RWPE2 (cell line): ENCODE measurements around the gene ODAD2.
"Not testable (repeated sequence)": the region's sequence is repeated elsewhere in the genome, so short reads cannot be mapped to it uniquely, and the experiment has no call there.

ENCODE experiments used
- ATAC-seq: fragments of 200-7000 bp; cut with Tn5 transposase; 3 replicates; pipeline ENCODE4 v1.9.1; 2021; ENCODE audit warnings: low read depth
- DNase-seq: peaks from one replicate; pipeline ENCODE4 v3.0.0-alpha.2; 2020; ENCODE audit warnings: low spot score
- H3K27ac ChIP-seq: fragments of 450-650 bp; 2 replicates; pipeline ENCODE4 v1.5.1; 2017; ENCODE audit warnings: mild to moderate bottlenecking; ENCODE audit not compliant: poor library complexity, severe bottlenecking
- H3K27me3 ChIP-seq: fragments of 250-450 bp; sonication (Bioruptor Pico); 2 replicates; pipeline ENCODE4 v1.5.1; 2021; ENCODE audit warnings: mild to moderate bottlenecking, moderate library complexity; ENCODE audit not compliant: insufficient read depth, poor library complexity, severe bottlenecking
- H3K36me3 ChIP-seq: fragments of 250-450 bp; sonication (Bioruptor Pico); 2 replicates; pipeline ENCODE4 v1.5.1; 2020; ENCODE audit warnings: low read depth, mild to moderate bottlenecking, moderate library complexity
- H3K4me1 ChIP-seq: fragments of 250-450 bp; sonication (Bioruptor Pico); 2 replicates; pipeline ENCODE4 v1.5.1; 2021; ENCODE audit warnings: mild to moderate bottlenecking, moderate library complexity; ENCODE audit not compliant: insufficient read depth, poor library complexity, severe bottlenecking
- H3K4me3 ChIP-seq: fragments of 250-450 bp; sonication (Bioruptor Pico); 2 replicates; pipeline ENCODE4 v1.5.1; 2021; ENCODE audit warnings: mild to moderate bottlenecking, moderate library complexity; ENCODE audit not compliant: severe bottlenecking
- H3K9me3 ChIP-seq: fragments of 250-450 bp; sonication (Bioruptor Pico); 2 replicates; pipeline ENCODE4 v1.5.1; 2021; ENCODE audit warnings: mild to moderate bottlenecking, moderate library complexity; ENCODE audit not compliant: severe bottlenecking
- TF ChIP-seq, protein P1 (sequence below): fragments of 450-650 bp; IDR thresholded peaks from one replicate; pipeline ENCODE4 v1.5.1; 2017; ENCODE audit warnings: mild to moderate bottlenecking, moderate library complexity; ENCODE audit not compliant: poor library complexity, severe bottlenecking

The ODAD2 gene

DNA sequence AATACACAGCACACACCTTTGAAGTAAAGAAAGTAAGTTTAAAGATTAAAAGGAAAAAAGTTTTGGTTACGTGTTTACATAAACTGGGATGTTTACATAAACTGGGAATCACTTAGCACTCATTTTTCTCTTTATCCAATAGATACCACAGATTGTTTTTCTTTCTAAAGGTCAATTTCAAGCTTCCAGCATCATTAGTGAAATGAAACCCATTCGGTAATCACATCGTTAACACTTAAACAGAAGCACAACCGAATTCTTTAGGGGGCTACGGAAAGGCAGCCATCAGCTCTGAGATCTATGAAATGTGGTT lies 1.1 kb downstream of the ODAD2 start:
- Histone ChIP-seq H3K27ac (no peak overlapping the region), H3K36me3 (0 out of 2 replicates have a peak, but pooled peaks cover 2% of the 10 kb centered on the region), H3K9me3 (no peaks in the 10 kb centered on the region), H3K4me1 (no peaks in the 10 kb centered on the region), H3K27me3 (no peaks in the 10 kb centered on the region), H3K4me3 (peak overlapping the region; percentile 90)
- TF ChIP-seq, protein P1, sequence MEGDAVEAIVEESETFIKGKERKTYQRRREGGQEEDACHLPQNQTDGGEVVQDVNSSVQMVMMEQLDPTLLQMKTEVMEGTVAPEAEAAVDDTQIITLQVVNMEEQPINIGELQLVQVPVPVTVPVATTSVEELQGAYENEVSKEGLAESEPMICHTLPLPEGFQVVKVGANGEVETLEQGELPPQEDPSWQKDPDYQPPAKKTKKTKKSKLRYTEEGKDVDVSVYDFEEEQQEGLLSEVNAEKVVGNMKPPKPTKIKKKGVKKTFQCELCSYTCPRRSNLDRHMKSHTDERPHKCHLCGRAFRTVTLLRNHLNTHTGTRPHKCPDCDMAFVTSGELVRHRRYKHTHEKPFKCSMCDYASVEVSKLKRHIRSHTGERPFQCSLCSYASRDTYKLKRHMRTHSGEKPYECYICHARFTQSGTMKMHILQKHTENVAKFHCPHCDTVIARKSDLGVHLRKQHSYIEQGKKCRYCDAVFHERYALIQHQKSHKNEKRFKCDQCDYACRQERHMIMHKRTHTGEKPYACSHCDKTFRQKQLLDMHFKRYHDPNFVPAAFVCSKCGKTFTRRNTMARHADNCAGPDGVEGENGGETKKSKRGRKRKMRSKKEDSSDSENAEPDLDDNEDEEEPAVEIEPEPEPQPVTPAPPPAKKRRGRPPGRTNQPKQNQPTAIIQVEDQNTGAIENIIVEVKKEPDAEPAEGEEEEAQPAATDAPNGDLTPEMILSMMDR = no peak
- ATAC-seq = no peak
- DNase-seq = no peak

DNA sequence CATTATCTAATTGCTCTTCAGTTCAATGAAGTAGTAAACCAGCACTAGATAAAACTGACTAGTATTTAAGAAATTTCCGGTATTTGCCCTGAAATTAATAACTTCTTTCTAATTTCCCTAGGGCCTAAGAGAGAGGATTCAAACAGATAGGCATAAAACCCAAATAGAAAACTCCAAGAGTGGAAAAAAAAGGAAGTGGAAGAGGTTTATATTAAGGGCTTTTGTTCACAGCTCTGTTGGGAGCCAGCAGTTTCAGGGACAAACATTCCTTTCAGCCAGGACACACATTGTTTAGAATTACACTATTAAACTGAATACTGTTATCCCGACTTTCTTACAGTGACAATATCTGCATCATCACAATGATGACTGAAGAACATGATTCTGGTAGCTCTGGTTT lies 3.6 kb downstream of the ODAD2 start:
- Histone ChIP-seq H3K27ac (no peak overlapping the region), H3K4me1 (no peaks in the 10 kb centered on the region), H3K36me3 (0 out of 2 replicates have a peak, but pooled peaks cover 2% of the 10 kb centered on the region), H3K4me3 (no peak overlapping the region), H3K9me3 (no peaks in the 10 kb centered on the region), H3K27me3 (no peaks in the 10 kb centered on the region)
- TF ChIP-seq, protein P1 = no peak
- ATAC-seq (no peak), DNase-seq (no peak)

DNA sequence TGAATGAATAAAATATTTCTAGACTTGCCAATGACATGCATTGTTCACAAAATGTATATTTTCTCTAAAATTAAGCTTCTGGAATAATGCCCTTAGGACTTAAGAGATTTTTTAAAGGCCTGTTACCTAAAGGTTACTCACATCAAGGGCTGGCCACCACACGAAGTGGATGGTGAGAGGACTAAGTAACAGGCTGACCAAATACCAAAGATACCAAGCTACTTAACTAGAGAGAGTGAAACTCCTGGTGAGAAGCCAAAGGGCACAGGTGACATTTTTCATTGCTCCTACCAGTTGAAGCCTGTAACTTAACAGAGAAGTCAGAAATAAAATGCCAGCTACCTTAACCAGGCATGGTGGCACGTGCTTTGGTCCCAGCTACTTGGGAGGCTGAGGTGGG lies 9.5 kb downstream of the ODAD2 start:
- not testable (repeated sequence) for ATAC-seq, H3K36me3 ChIP-seq, H3K27me3 ChIP-seq, H3K4me1 ChIP-seq, H3K4me3 ChIP-seq, DNase-seq, H3K27ac ChIP-seq, H3K9me3 ChIP-seq

DNA sequence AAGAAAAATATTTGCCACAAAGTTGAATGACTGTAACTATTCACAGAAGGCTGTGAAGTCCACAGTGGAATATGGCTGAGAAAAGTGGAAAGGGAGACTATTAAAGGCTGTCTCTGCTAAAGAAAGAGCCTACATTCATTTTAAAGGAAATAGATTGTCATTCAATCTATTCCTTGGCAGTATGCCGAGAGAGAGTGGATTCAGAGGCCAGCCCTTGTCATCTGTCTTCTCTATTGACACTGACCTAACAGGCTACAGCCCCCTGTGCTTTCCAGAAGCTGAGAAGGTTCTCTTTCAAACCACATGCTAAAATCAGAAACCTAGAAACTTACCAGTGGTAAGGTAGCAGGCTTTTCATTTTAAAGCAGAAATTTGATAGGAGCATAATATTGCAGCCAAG lies 12.1 kb downstream of the ODAD2 start:
- no peaks in the 10 kb centered on the region for H3K27me3 ChIP-seq
- H3K4me3 ChIP-seq = no peak overlapping the region
- DNase-seq = no peak
- no peaks in the 10 kb centered on the region for H3K36me3 ChIP-seq
- TF ChIP-seq, protein P1 = no peak
- no peak overlapping the region for H3K27ac ChIP-seq
- H3K9me3 ChIP-seq = no peaks in the 10 kb centered on the region
- ATAC-seq = no peak
- H3K4me1 ChIP-seq = no peaks in the 10 kb centered on the region

DNA sequence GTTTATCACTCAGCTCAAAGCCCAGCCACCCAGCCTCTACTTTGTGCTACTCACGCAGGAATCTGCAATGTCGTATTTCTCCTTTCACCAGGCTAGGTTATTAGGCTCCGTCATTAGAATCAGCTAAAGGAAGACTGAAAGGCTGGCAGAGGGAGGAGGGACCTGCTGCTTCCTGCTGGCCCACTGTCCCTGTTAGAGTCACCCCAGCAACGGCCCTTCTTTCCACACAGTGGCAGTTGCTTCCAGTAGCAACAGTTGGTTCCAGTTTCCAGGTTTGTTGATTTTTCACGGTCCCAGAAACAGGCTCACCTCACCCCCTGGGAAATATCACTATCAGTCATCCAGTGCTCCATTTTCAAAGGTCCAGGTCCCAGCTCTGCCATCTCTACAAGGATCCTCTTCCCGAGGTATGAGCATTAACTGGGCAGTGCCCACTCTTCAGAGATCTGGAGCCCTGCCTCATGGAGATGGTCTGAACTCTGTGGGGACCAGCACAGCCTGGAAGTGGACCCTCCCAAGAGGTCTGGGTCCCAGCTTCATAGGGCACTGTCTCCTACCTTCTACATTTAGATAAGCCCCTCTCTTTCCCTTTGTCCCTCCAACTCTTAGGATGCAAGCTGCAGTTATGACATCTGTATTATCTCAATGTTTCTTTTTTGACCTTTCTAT lies 15.9 kb downstream of the ODAD2 start:
- TF ChIP-seq, protein P1 = no peak
- Histone ChIP-seq H3K36me3 (no peaks in the 10 kb centered on the region), H3K4me3 (no peak overlapping the region), H3K4me1 (no peaks in the 10 kb centered on the region), H3K27me3 (no peaks in the 10 kb centered on the region), H3K27ac (no peak overlapping the region), H3K9me3 (no peaks in the 10 kb centered on the region)
- no peak for DNase-seq
- no peak for ATAC-seq
